Osteocyte (in vitro differentiated cells): ENCODE results near the gene PMPCA. TPM values are rescaled to one million over a fixed set of nuclear protein-coding genes. Genes with fewer than 3 reads are reported as not detected.

Source experiments
- DNase-seq: peaks from one replicate; pipeline ENCODE4 v3.0.0; 2021; ENCODE audit warnings: mixed read lengths; ENCODE audit not compliant: unreplicated experiment; ENCODE audit errors: extremely low spot score
- H3K27ac Mint-ChIP-seq: one replicate; pipeline ENCODE4 v1.8.0; 2021; ENCODE audit warnings: mild to moderate bottlenecking, mixed read lengths; ENCODE audit not compliant: unreplicated experiment
- H3K27me3 Mint-ChIP-seq: one replicate; pipeline ENCODE4 v1.8.0; 2021; ENCODE audit warnings: mixed read lengths; ENCODE audit not compliant: unreplicated experiment
- H3K36me3 Mint-ChIP-seq: one replicate; pipeline ENCODE4 v1.8.0; 2021; ENCODE audit warnings: mixed read lengths; ENCODE audit not compliant: unreplicated experiment
- H3K4me1 Mint-ChIP-seq: one replicate; pipeline ENCODE4 v1.8.0; 2021; ENCODE audit warnings: mixed read lengths; ENCODE audit not compliant: unreplicated experiment
- H3K4me3 Mint-ChIP-seq: one replicate; pipeline ENCODE4 v1.8.0; 2021; ENCODE audit warnings: mild to moderate bottlenecking, moderate library complexity, mixed read lengths; ENCODE audit not compliant: unreplicated experiment
- H3K9me3 Mint-ChIP-seq: one replicate; pipeline ENCODE4 v1.8.0; 2021; ENCODE audit warnings: mixed read lengths; ENCODE audit not compliant: unreplicated experiment
- total RNA-seq: library from RNA; stranded (reverse); gene quantifications from 2 replicates; pipeline ENCODE4 v1.2.1, GENCODE V29; 2021
- TF ChIP-seq, protein P1 (sequence below): fragments of 200-600 bp; sonication (generic); IDR thresholded peaks from 2 replicates; pipeline ENCODE4 v1.5.0; 2021; ENCODE audit warnings: antibody characterized with exemption, mild to moderate bottlenecking, moderate library complexity

Gene PMPCA
- total RNA-seq, 1 donor from 2014 or later = 52.8 TPM

GRCh38 chr9:136379401-136379800 is 31.1 kb upstream of the PMPCA start:
- Mint-ChIP-seq H3K4me3 (no peak overlapping the region), H3K27ac (no peak overlapping the region), H3K9me3 (no peaks in the 10 kb centered on the region), H3K27me3 (no peaks in the 10 kb centered on the region), H3K36me3 (peaks cover 8% of the 10 kb centered on the region), H3K4me1 (no peaks in the 10 kb centered on the region)
- DNase-seq = no peak
- TF ChIP-seq, protein P1, sequence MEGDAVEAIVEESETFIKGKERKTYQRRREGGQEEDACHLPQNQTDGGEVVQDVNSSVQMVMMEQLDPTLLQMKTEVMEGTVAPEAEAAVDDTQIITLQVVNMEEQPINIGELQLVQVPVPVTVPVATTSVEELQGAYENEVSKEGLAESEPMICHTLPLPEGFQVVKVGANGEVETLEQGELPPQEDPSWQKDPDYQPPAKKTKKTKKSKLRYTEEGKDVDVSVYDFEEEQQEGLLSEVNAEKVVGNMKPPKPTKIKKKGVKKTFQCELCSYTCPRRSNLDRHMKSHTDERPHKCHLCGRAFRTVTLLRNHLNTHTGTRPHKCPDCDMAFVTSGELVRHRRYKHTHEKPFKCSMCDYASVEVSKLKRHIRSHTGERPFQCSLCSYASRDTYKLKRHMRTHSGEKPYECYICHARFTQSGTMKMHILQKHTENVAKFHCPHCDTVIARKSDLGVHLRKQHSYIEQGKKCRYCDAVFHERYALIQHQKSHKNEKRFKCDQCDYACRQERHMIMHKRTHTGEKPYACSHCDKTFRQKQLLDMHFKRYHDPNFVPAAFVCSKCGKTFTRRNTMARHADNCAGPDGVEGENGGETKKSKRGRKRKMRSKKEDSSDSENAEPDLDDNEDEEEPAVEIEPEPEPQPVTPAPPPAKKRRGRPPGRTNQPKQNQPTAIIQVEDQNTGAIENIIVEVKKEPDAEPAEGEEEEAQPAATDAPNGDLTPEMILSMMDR = no peak

DNA sequence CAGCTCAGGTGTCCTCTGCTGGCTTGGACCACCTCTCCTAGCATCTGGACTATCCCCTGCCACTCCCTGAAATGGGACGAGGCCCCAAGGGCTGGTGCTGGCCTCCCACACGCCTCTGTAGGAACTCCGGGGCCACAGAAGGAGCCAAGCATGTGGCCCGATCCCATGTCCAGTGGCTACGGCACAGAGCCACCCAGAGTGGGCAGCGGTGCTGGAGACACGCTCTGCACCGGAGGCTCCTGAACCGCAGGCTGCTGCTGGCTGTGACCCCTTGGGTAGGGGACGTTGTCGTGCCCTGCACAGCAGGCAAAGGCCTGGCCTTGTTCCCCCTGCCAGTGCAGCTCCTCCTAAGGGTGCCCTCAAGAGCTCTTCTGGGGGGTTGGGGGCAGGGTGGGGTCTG is 30.6 kb upstream of the PMPCA start:
- Mint-ChIP-seq H3K27ac (no peak overlapping the region), H3K4me3 (no peak overlapping the region), H3K9me3 (no peaks in the 10 kb centered on the region), H3K36me3 (peaks cover 13% of the 10 kb centered on the region), H3K4me1 (no peaks in the 10 kb centered on the region), H3K27me3 (no peaks in the 10 kb centered on the region)
- no peak for DNase-seq
- TF ChIP-seq, protein P1 = no peak

GRCh38 chr9:136380381-136380780 is 30.1 kb upstream of the PMPCA start:
- Mint-ChIP-seq H3K4me1 (no peaks in the 10 kb centered on the region), H3K4me3 (no peak overlapping the region), H3K27ac (no peak overlapping the region), H3K9me3 (no peaks in the 10 kb centered on the region), H3K36me3 (peaks cover 15% of the 10 kb centered on the region), H3K27me3 (no peaks in the 10 kb centered on the region)
- no peak for DNase-seq
- TF ChIP-seq, protein P1 = no peak

GRCh38 chr9:136381311-136381710 is 29.1 kb upstream of the PMPCA start:
- Mint-ChIP-seq H3K9me3 (no peaks in the 10 kb centered on the region), H3K4me3 (no peak overlapping the region), H3K4me1 (no peaks in the 10 kb centered on the region), H3K27ac (no peak overlapping the region), H3K36me3 (peaks cover 21% of the 10 kb centered on the region), H3K27me3 (no peaks in the 10 kb centered on the region)
- TF ChIP-seq, protein P1 = no peak
- no peak for DNase-seq

DNA sequence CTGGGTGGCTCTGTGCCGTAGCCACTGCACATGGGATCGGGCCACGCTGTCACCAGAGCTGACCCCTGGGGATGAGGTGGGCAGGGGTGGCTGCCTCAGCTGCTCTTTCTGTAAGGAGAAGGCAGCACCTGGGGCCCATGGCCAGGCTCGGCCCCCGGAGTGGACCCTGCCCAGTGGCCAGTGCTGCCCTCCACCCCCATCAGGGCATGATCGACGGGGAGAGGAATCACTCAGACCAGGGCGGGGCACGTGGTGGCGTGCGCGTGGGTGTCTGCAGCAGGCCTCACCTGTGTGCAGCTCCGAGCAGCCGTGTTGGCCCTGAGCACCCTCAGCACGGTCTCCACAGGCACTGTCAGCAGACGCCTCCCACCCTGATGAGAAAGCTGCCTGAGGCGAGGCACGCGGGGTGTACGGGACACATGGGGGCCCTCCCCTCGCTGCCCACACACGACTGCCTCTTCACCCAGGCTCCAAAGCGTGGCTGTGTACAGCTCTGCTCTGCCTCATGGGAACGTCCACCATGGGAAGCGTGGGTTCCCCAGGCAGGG is 28.4 kb upstream of the PMPCA start:
- no peak for DNase-seq
- H3K9me3 Mint-ChIP-seq = no peaks in the 10 kb centered on the region
- no peak overlapping the region for H3K27ac Mint-ChIP-seq
- no peaks in the 10 kb centered on the region for H3K4me1 Mint-ChIP-seq
- H3K36me3 Mint-ChIP-seq = peaks cover 22% of the 10 kb centered on the region
- no peaks in the 10 kb centered on the region for H3K27me3 Mint-ChIP-seq
- TF ChIP-seq, protein P1 = no peak
- H3K4me3 Mint-ChIP-seq = no peak overlapping the region
